H1 (cell line): ENCODE data around the gene PLCH2. TPM values are rescaled to one million over a fixed set of nuclear protein-coding genes. Genes with fewer than 3 reads are reported as not detected.

Source experiments
- CTCF ChIA-PET: fragments of 300-600 bp; sonication (Branson Sonifier 250); formaldehyde crosslinking; loops from one replicate; lab custom pipeline; 2021; ENCODE audit not compliant: partially characterized antibody; lab: Charles Lee
- POLR2A ChIA-PET: fragments of 300-600 bp; sonication (Branson Sonifier 250); formaldehyde crosslinking; loops from one replicate; lab custom pipeline; 2021; ENCODE audit warnings: inconsistent platforms; ENCODE audit not compliant: partially characterized antibody; lab: Charles Lee
- DNase-seq, 2 experiments: peaks; one replicate each; pipeline versions ENCODE4 v3.0.0 to v3.0.0-alpha.2; 2010 to 2022; ENCODE audit warnings: low spot score in 2 of 2, low read depth in 1 of 2, mixed read lengths in 1 of 2
- FAIRE-seq: peaks from 2 replicates; lab custom pipeline; 2011; peaks lifted over from hg19 to GRCh38; lab: Jason Lieb, UNC
- H2AFZ ChIP-seq: 2 replicates; pipeline ENCODE4 v1.8.1; 2012; ENCODE audit warnings: low read length, inconsistent platforms
- H2AK5ac ChIP-seq: 2 replicates; pipeline ENCODE4 v1.6.1; 2013; ENCODE audit warnings: low read depth, low read length
- H2BK120ac ChIP-seq: replicated peaks from 2 replicates; pipeline ENCODE3; 2013; ENCODE audit warnings: low read depth, low read length, inconsistent platforms
- H2BK12ac ChIP-seq: 2 replicates; pipeline ENCODE4 v1.6.1; 2013; ENCODE audit warnings: low read depth, low read length
- H2BK15ac ChIP-seq: 2 replicates; pipeline ENCODE4 v1.6.1; 2013; ENCODE audit warnings: low read length
- H2BK20ac ChIP-seq: 2 replicates; pipeline ENCODE4 v1.6.1; 2013; ENCODE audit warnings: low read length
- H2BK5ac ChIP-seq: 2 replicates; pipeline ENCODE4 v1.6.1; 2013; ENCODE audit warnings: low read depth, low read length
- H3K14ac ChIP-seq: 2 replicates; pipeline ENCODE4 v1.6.1; 2013; ENCODE audit warnings: inconsistent platforms; ENCODE audit not compliant: insufficient read length
- H3K18ac ChIP-seq: 2 replicates; pipeline ENCODE4 v1.6.1; 2013; ENCODE audit warnings: low read length; ENCODE audit errors: extremely low read depth
- H3K23ac ChIP-seq: 2 replicates; pipeline ENCODE4 v1.6.1; 2013; ENCODE audit warnings: inconsistent platforms; ENCODE audit not compliant: insufficient read length
- H3K23me2 ChIP-seq: 2 replicates; pipeline ENCODE4 v1.6.1; 2013; ENCODE audit warnings: low read depth, low read length
- H3K27ac ChIP-seq: 2 replicates; pipeline ENCODE4 v1.6.1; 2011; ENCODE audit warnings: low read depth, low read length, inconsistent platforms
- H3K27me3 ChIP-seq, 4 experiments: replicated peaks in 1 of 4; 1 replicate in 1 of 4; 2 replicates in 3 of 4; pipeline versions ENCODE4 v1.6.1 to v1.8.1; 2011 to 2013; ENCODE audit warnings: low read length in 3 of 4, mild to moderate bottlenecking in 3 of 4, inconsistent platforms in 2 of 4, mixed read lengths in 2 of 4, moderate library complexity in 1 of 4; ENCODE audit not compliant: control insufficient read depth in 3 of 4, insufficient read depth in 3 of 4; ENCODE audit errors: extremely low read depth in 1 of 4
- H3K36me3 ChIP-seq, 4 experiments: 2 replicates each; pipeline versions ENCODE4 v1.6.1 to v1.8.1; 2011 to 2013; ENCODE audit warnings: mild to moderate bottlenecking in 4 of 4, low read length in 3 of 4, moderate library complexity in 2 of 4, control low read depth in 1 of 4, inconsistent platforms in 1 of 4; ENCODE audit not compliant: insufficient read depth in 4 of 4, control insufficient read depth in 2 of 4
- H3K4ac ChIP-seq: replicated peaks from 2 replicates; pipeline ENCODE3; 2013; ENCODE audit warnings: low read length, low read depth, mixed read lengths, inconsistent platforms; ENCODE audit not compliant: insufficient read length
- H3K4me1 ChIP-seq, 4 experiments: replicated peaks in 1 of 4; 1 replicate in 1 of 4; 2 replicates in 3 of 4; pipeline versions ENCODE4 v1.6.1 to v1.8.1; 2011 to 2013; ENCODE audit warnings: low read length in 3 of 4, inconsistent platforms in 2 of 4, mixed read lengths in 1 of 4; ENCODE audit not compliant: insufficient read depth in 4 of 4, control insufficient read depth in 3 of 4
- H3K4me2 ChIP-seq, 2 experiments: 2 replicates each; pipeline versions ENCODE4 v1.6.1 to v1.8.1; 2011 to 2013; ENCODE audit warnings: low read depth in 2 of 2, low read length in 2 of 2, control low read depth in 1 of 2, inconsistent platforms in 1 of 2, mild to moderate bottlenecking in 1 of 2; ENCODE audit not compliant: insufficient read depth in 1 of 2
- H3K4me3 ChIP-seq, 4 experiments: fragments of 200-600, 300-600 bp in 1 of 4; sonication (generic), shearing (Covaris generic), sonication (Bioruptor Twin) in 1 of 4; 2 replicates each; pipeline versions ENCODE4 v1.5.1 to v1.8.1; 2011 to 2016; ENCODE audit warnings: low read length in 4 of 4, low read depth in 3 of 4, control low read depth in 2 of 4, inconsistent platforms in 2 of 4, mild to moderate bottlenecking in 2 of 4, mixed read lengths in 1 of 4, moderate library complexity in 1 of 4; ENCODE audit not compliant: insufficient read depth in 2 of 4; ENCODE audit errors: extremely low read depth in 1 of 4
- H3K56ac ChIP-seq: replicated peaks from 2 replicates; pipeline ENCODE3; 2013; ENCODE audit warnings: low read depth, mild to moderate bottlenecking, mixed read lengths, low read length, inconsistent platforms; ENCODE audit not compliant: insufficient read length
- H3K79me1 ChIP-seq: 2 replicates; pipeline ENCODE4 v1.6.1; 2013; ENCODE audit warnings: low read depth, low read length, control low read depth
- H3K79me2 ChIP-seq, 2 experiments: 2 replicates each; pipeline versions ENCODE4 v1.6.1 to v1.8.1; 2012 to 2013; ENCODE audit warnings: low read length in 2 of 2, mild to moderate bottlenecking in 2 of 2, inconsistent platforms in 1 of 2; ENCODE audit not compliant: insufficient read depth in 2 of 2, control insufficient read depth in 1 of 2
- H3K9ac ChIP-seq, 4 experiments: replicated peaks in 1 of 4; 1 replicate in 1 of 4; 2 replicates in 3 of 4; pipeline versions ENCODE4 v1.6.1 to v1.8.1; 2011 to 2013; ENCODE audit warnings: low read depth in 3 of 4, low read length in 3 of 4, control low read depth in 2 of 4, mild to moderate bottlenecking in 2 of 4, moderate library complexity in 2 of 4, inconsistent platforms in 1 of 4; ENCODE audit errors: extremely low read depth in 1 of 4
- H3K9me3 ChIP-seq, 2 experiments: 2 replicates each; pipeline versions ENCODE4 v1.6.1 to v1.8.1; 2012 to 2013; ENCODE audit warnings: mild to moderate bottlenecking in 2 of 2, moderate library complexity in 2 of 2, control low read depth in 1 of 2, inconsistent platforms in 1 of 2, low read depth in 1 of 2, low read length in 1 of 2, mixed read lengths in 1 of 2; ENCODE audit not compliant: insufficient read depth in 2 of 2
- H4K20me1 ChIP-seq, 2 experiments: replicated peaks in 1 of 2; 2 replicates each; pipeline versions ENCODE3 to v1.8.1; 2011 to 2013; ENCODE audit warnings: inconsistent platforms in 2 of 2, low read length in 2 of 2, mild to moderate bottlenecking in 1 of 2; ENCODE audit not compliant: insufficient read depth in 2 of 2, control insufficient read depth in 1 of 2
- H4K5ac ChIP-seq: 2 replicates; pipeline ENCODE4 v1.6.1; 2013; ENCODE audit warnings: low read length, low read depth, mixed read lengths, inconsistent platforms; ENCODE audit not compliant: insufficient read length
- H4K8ac ChIP-seq: 2 replicates; pipeline ENCODE4 v1.8.0; 2013; ENCODE audit warnings: mild to moderate bottlenecking, moderate library complexity, low read length, inconsistent platforms; ENCODE audit not compliant: insufficient read depth; ENCODE audit errors: extremely low read depth
- H4K91ac ChIP-seq: replicated peaks from 2 replicates; pipeline ENCODE3; 2013; ENCODE audit warnings: low read length, mixed read lengths, inconsistent platforms; ENCODE audit not compliant: insufficient read length
- BCL11A ChIP-seq, 2 experiments: IDR thresholded peaks; one replicate each; pipeline ENCODE4 v1.6.1; 2011; ENCODE audit warnings: low read depth in 2 of 2, low read length in 2 of 2, mild to moderate bottlenecking in 2 of 2
- EGR1 ChIP-seq: IDR thresholded peaks from 2 replicates; pipeline ENCODE4 v1.6.1; 2011; ENCODE audit warnings: low read depth, low read length, borderline replicate concordance
- EZH2 ChIP-seq: fragments of 200-600 bp; sonication (generic); IDR thresholded peaks from 2 replicates; pipeline ENCODE4 v1.7.1; 2012; ENCODE audit warnings: low read depth, mild to moderate bottlenecking, moderate library complexity, low read length, inconsistent platforms; ENCODE audit not compliant: severe bottlenecking
- KDM1A ChIP-seq: fragments of 200-600, 300-600 bp; sonication (generic); IDR thresholded peaks from 2 replicates; pipeline ENCODE4 v1.7.1; 2016; ENCODE audit warnings: mild to moderate bottlenecking, low read length, borderline replicate concordance
- NANOG ChIP-seq: IDR thresholded peaks from 2 replicates; pipeline ENCODE4 v1.6.1; 2011; ENCODE audit warnings: low read length, low read depth, mild to moderate bottlenecking, inconsistent platforms; ENCODE audit not compliant: insufficient read depth, poor library complexity, severe bottlenecking
- SIN3A ChIP-seq, 2 experiments: IDR thresholded peaks in 1 of 2; conservative IDR thresholded peaks in 1 of 2; 2 replicates each; pipeline ENCODE4 v1.6.1; 2011 to 2012; ENCODE audit warnings: low read length in 2 of 2, improper control_type of control experiment in 1 of 2, low read depth in 1 of 2, mild to moderate bottlenecking in 1 of 2
- SIRT6 ChIP-seq: IDR thresholded peaks from one replicate; pipeline ENCODE4 v1.7.1; 2012; ENCODE audit warnings: low read length, inconsistent platforms
- SP2 ChIP-seq: IDR thresholded peaks from 2 replicates; pipeline ENCODE4 v1.6.1; 2012; ENCODE audit warnings: mild to moderate bottlenecking, low read length, inconsistent platforms
- TBP ChIP-seq: IDR thresholded peaks from 2 replicates; pipeline ENCODE4 v1.6.1; 2011; ENCODE audit warnings: low read depth, low read length, improper control_type of control experiment
- ZNF274 ChIP-seq: IDR thresholded peaks from 2 replicates; pipeline ENCODE4 v1.7.0; 2012; ENCODE audit warnings: low read length, borderline replicate concordance; ENCODE audit errors: extremely low read depth
- WGBS, 2 experiments: shearing (Covaris generic) in 1 of 2; methylation state at CpG; one replicate each; pipeline versions ENCODE4 v1.1.6 to v1.1.7; 2013 to 2015; ENCODE audit warnings: low lambda C conversion rate in 2 of 2, mixed read lengths in 2 of 2, inconsistent platforms in 1 of 2, low coverage in 1 of 2, missing lambda C conversion rate in 1 of 2; ENCODE audit not compliant: insufficient replicate concordance in 2 of 2, insufficient coverage in 1 of 2, insufficient read length in 1 of 2; ENCODE audit errors: extremely low coverage in 1 of 2, missing lambda C conversion rate in 1 of 2; 5-methylcytosine and 5-hydroxymethylcytosine counted together
- polyA plus RNA-seq, 7 experiments: library from polyadenylated mRNA; depleted of rRNA in 3 of 7; stranded (reverse) in 5 of 7; unstranded in 2 of 7; fragments of >200 nt in 5 of 7; fragments of 200-250 nt in 2 of 7; gene quantifications; 1 replicate in 5 of 7; 2 replicates in 1 of 7; 4 replicates in 1 of 7; pipeline versions ENCODE4 v1.2.1 to v1.2.3, GENCODE V29; 2011 to 2013; ENCODE audit warnings: missing spikeins in 2 of 7, mixed read lengths in 2 of 7
- total RNA-seq: library from RNA; stranded (reverse); fragmentation: NEBNext Ultra II Directional; extraction: Animal tissue kit (Norgen Biotek cat#: 25700); gene quantifications from 2 replicates; pipeline ENCODE4 v1.2.1, GENCODE V29; 2021
- TF ChIP-seq, protein P1 (sequence below), 3 experiments: IDR thresholded peaks; 1 replicate in 2 of 3; 2 replicates in 1 of 3; pipeline versions ENCODE4 v1.5.1 to v1.6.1; 2011; ENCODE audit warnings: low read length in 3 of 3, mild to moderate bottlenecking in 3 of 3, inconsistent platforms in 2 of 3, low read depth in 1 of 3, moderate library complexity in 1 of 3; ENCODE audit not compliant: insufficient read depth in 1 of 3; ENCODE audit errors: control extremely low read depth in 1 of 3

Gene PLCH2
- total and polyA plus RNA-seq, 2 of the 8 experiments (the other 6 are each of a cell fraction or from before 2014, with no cell fraction given), result 0.14 to 0.19 TPM

- Histone ChIP-seq H3K27ac (no peak overlapping the region), H2AFZ (no peak overlapping the region), H3K9me3 (no peaks in the 10 kb centered on the region), H2BK12ac (no peak overlapping the region), H3K36me3 (no peaks in the 10 kb centered on the region), H3K14ac (no peak overlapping the region), H2BK5ac (no peak overlapping the region), H3K4me3 (no peak overlapping the region), H3K18ac (no peak overlapping the region), H2BK15ac (no peak overlapping the region), H4K8ac (no peak overlapping the region), H3K23ac (no peak overlapping the region), H3K4me2 (no peak overlapping the region), H3K79me1 (no peaks in the 10 kb centered on the region), H3K4me1 (no peaks in the 10 kb centered on the region), H2AK5ac (no peak overlapping the region), H3K79me2 (no peaks in the 10 kb centered on the region), H3K27me3 (peaks cover 0 to 11% (median 3%) of the 10 kb centered on the region in 4 experiments; a peak in 3 of 7 replicates), H4K91ac (no peak overlapping the region), H4K20me1 (peaks cover 0 to 4% of the 10 kb centered on the region in 2 experiments), H3K9ac (no peak overlapping the region), H4K5ac (no peak overlapping the region), H3K4ac (no peak overlapping the region), H2BK120ac (no peak overlapping the region), H3K23me2 (no peaks in the 10 kb centered on the region), H2BK20ac (no peak overlapping the region), H3K56ac (no peak overlapping the region)
- ChIA-PET CTCF (interaction anchor here (0.9 kb wide), 1 partner anchor 70 kb away, joined by 3 read pairs; no protein-coding TSS in a partner anchor), POLR2A (interaction anchor here (0.7 to 0.9 kb wide), 3 partner anchors 11 to 89 kb away, joined by 3 read pairs; no protein-coding TSS in a partner anchor)
- FAIRE-seq, result no peak
- 91% methylated on average over 24 of the region's 28 CpGs; no CpG with 5 or more reads in 1 of the 2 experiments for WGBS, 2 experiments
- DNase-seq, result no peak
- no peak for TF ChIP-seq SP2
- no peak for TF ChIP-seq KDM1A
- TF ChIP-seq EZH2, result no peak
- no peak for TF ChIP-seq BCL11A (IDR thresholded peaks at IDR 0.05; ENCODE audit: low read depth in 2 of 2, low read length in 2 of 2)
- TF ChIP-seq EGR1, result no peak
- no peak for TF ChIP-seq ZNF274
- no peak for TF ChIP-seq NANOG
- TF ChIP-seq TBP, result no peak
- TF ChIP-seq, protein P1, sequence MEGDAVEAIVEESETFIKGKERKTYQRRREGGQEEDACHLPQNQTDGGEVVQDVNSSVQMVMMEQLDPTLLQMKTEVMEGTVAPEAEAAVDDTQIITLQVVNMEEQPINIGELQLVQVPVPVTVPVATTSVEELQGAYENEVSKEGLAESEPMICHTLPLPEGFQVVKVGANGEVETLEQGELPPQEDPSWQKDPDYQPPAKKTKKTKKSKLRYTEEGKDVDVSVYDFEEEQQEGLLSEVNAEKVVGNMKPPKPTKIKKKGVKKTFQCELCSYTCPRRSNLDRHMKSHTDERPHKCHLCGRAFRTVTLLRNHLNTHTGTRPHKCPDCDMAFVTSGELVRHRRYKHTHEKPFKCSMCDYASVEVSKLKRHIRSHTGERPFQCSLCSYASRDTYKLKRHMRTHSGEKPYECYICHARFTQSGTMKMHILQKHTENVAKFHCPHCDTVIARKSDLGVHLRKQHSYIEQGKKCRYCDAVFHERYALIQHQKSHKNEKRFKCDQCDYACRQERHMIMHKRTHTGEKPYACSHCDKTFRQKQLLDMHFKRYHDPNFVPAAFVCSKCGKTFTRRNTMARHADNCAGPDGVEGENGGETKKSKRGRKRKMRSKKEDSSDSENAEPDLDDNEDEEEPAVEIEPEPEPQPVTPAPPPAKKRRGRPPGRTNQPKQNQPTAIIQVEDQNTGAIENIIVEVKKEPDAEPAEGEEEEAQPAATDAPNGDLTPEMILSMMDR (IDR thresholded peaks at IDR 0.05; ENCODE audit: control extremely low read depth in 1 of 3, insufficient read depth in 1 of 3, low read depth in 1 of 3, low read length in 3 of 3), result no peak
- TF ChIP-seq SIRT6, result no peak
- no peak for TF ChIP-seq SIN3A (conservative IDR thresholded peaks at IDR 0.05 in 1 of 2, IDR thresholded peaks at IDR 0.05 in 1 of 2; ENCODE audit: low read depth in 1 of 2, low read length in 2 of 2)
These were observed 20.1 kb downstream of the PLCH2 start for GRCh38 chr1:2496087-2496622.
